Mucosa of descending colon (tissue), 3 donors: ENCODE measurements around the gene VSX1. TPM values are rescaled to one million over a fixed set of nuclear protein-coding genes. Genes with fewer than 3 reads are reported as not detected.

Experiments used
- ATAC-seq: fragments of 200-7000 bp; cut with Tn5 transposase; one replicate; pipeline ENCODE4 v1.9.1; 2020; ENCODE audit warnings: mild to moderate bottlenecking, moderate library complexity
- DNase-seq, 3 donors: peaks; one replicate each; pipeline ENCODE4 v3.0.0-alpha.2; 2020
- H3K36me3 ChIP-seq: fragments of 200-600 bp; one replicate; pipeline ENCODE4 v1.8.0; 2021; ENCODE audit warnings: low read depth, mild to moderate bottlenecking
- H3K4me1 ChIP-seq: fragments of 200-600 bp; one replicate; pipeline ENCODE4 v1.8.0; 2021; ENCODE audit warnings: low read depth, mild to moderate bottlenecking
- H3K4me3 ChIP-seq: fragments of 200-600 bp; one replicate; pipeline ENCODE4 v1.8.0; 2021; ENCODE audit warnings: mild to moderate bottlenecking
- H3K9me3 ChIP-seq: fragments of 200-600 bp; one replicate; pipeline ENCODE4 v1.8.0; 2021; ENCODE audit warnings: mild to moderate bottlenecking
- CTCF ChIP-seq: fragments of 200-600 bp; IDR thresholded peaks from one replicate; pipeline ENCODE4 v1.8.0; 2022; ENCODE audit warnings: antibody characterized with exemption, mild to moderate bottlenecking
- intact Hi-C, 2 donors: fragments of 100-400 bp; cut with DNase I in 1 of 2; cut with micrococcal nuclease in 1 of 2; formaldehyde crosslinking; loops; one replicate each; pipeline versions ENCODE4 v1.11.0 to v1.11.1; 2022; cut with DNase I, micrococcal nuclease
- total RNA-seq, 3 donors: library from RNA; stranded (reverse); fragmentation: NEBNext Ultra II Directional in 2 of 3; extraction: Animal tissue kit (Norgen Biotek cat#: 25700) in 2 of 3; gene quantifications; one replicate each; pipeline versions ENCODE4 v1.2.1 to v1.2.4, GENCODE V29; 2021 to 2023
- donor health status: DM: no; HTN: no; CAD: no; lungs with moderate emphysema.
- donor health status: DM: no; HTN: no; CAD: no.
- donor health status: DM: no; HTN: yes; CAD: no.

The VSX1 gene
- total RNA-seq, 3 donors from 2014 or later: 0.22 TPM; not detected in 2

GRCh38 chr20:25083141-25083772 is 1.3 kb upstream of the VSX1 start:
- Histone ChIP-seq H3K36me3 (no peaks in the 10 kb centered on the region), H3K4me3 (no peak overlapping the region), H3K4me1 (peaks cover 18% of the 10 kb centered on the region), H3K9me3 (no peaks in the 10 kb centered on the region)
- intact Hi-C loops: loop anchor here in 1 of 2 donors (10.0 kb wide), 1 partner anchor 92 kb away; no protein-coding TSS in a partner anchor
- TF ChIP-seq CTCF: no peak
- DNase-seq: no peak
- no peak for ATAC-seq

GRCh38 chr20:25082498-25082873 is 545 bp upstream of the VSX1 start:
- Histone ChIP-seq H3K4me1 (peaks cover 18% of the 10 kb centered on the region), H3K36me3 (no peaks in the 10 kb centered on the region), H3K4me3 (no peak overlapping the region), H3K9me3 (no peaks in the 10 kb centered on the region)
- no peak for TF ChIP-seq CTCF
- intact Hi-C loops: loop anchor here in 1 of 2 donors (10.0 kb wide), 1 partner anchor 92 kb away; no protein-coding TSS in a partner anchor
- ATAC-seq (no peak), DNase-seq (no peak)

- DNase-seq (peak in 1 of 3 donors; percentile 56), ATAC-seq (peak; percentile 17)
- Histone ChIP-seq H3K4me3 (no peak overlapping the region), H3K36me3 (no peaks in the 10 kb centered on the region), H3K4me1 (peaks cover 18% of the 10 kb centered on the region), H3K9me3 (no peaks in the 10 kb centered on the region)
- intact Hi-C loops: loop anchor here in 1 of 2 donors (10.0 kb wide), 1 partner anchor 94 kb away; no protein-coding TSS in a partner anchor
- no peak for TF ChIP-seq CTCF
Observed at GRCh38 chr20:25081065-25081729, 744 bp downstream of the VSX1 start.

- intact Hi-C loops: no loop called here
- peak in 2 of 3 donors; percentile 69 to 78 for DNase-seq
- Histone ChIP-seq H3K36me3 (no peaks in the 10 kb centered on the region), H3K9me3 (no peaks in the 10 kb centered on the region), H3K4me1 (peaks cover 16% of the 10 kb centered on the region), H3K4me3 (no peak overlapping the region)
- ATAC-seq: peak; percentile 93
- no peak for TF ChIP-seq CTCF
Observed at GRCh38 chr20:25079171-25079570, 2.8 kb downstream of the VSX1 start.

- TF ChIP-seq CTCF: no peak
Observed at GRCh38 chr20:25078662-25079061, 3.3 kb downstream of the VSX1 start.

More at GRCh38 chr20:25078662-25079061, 3.3 kb downstream of the VSX1 start:
- H3K4me3 ChIP-seq: no peak overlapping the region
- DNase-seq: no peak
- ATAC-seq: no peak
- H3K4me1 ChIP-seq: peaks cover 12% of the 10 kb centered on the region
- intact Hi-C loops: no loop called here
- H3K36me3 ChIP-seq: no peaks in the 10 kb centered on the region
- no peaks in the 10 kb centered on the region for H3K9me3 ChIP-seq
